ENCODE data around the gene LIME1. TPM values are rescaled to one million over a fixed set of nuclear protein-coding genes. Genes with fewer than 3 reads are reported as not detected.

The LIME1 gene, protein sequence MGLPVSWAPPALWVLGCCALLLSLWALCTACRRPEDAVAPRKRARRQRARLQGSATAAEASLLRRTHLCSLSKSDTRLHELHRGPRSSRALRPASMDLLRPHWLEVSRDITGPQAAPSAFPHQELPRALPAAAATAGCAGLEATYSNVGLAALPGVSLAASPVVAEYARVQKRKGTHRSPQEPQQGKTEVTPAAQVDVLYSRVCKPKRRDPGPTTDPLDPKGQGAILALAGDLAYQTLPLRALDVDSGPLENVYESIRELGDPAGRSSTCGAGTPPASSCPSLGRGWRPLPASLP
- 1.3 and 1.6 TPM in 2 replicates for total RNA-seq

DNA sequence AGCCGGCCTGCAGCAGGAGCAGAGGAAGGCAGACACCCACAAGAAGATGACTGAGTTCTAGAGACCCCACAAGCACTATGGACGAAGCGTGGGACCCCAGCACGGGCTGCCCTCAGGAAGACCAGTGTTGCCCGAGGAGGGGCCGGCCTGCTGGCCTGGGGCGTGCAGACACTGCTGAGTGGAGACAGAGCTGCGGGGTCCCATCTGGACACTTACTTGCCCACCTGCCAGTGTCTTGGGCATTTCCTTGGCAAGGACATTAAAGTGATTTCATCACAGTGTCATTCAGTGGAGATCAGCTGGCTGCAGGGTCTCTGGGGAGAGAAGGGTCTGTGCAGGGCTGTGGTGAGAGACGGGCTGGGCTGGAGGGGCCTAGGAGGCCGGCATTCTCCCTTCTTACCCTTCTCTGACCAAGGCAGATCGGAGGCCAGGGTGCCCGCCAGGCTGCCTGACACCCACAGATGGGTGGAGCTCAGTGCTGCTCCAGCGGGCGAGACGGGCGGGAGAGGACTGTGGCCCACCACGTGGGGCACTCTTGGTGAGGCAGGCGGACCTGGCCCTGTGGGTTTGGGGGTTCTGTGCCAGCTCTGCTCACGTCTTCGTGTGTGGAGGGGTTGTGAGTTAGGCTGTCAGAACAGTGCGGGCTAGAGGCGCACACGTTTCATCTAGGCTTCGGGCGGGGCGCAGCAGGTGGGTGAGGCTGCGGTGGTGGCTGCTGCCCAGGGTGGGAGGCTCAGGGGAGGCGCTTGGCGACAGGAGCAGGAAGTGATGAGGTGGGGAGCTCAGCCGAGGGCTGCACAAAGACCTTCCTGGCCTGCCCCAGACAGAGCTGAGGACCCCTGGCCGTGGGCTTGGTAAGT, at the start of gene LIME1:
Gene LIME1 (plus strand): TSS at position 806 of the 860 bp plus-strand sequence. CDS start 886 bp downstream, outside the sequence.

DNA sequence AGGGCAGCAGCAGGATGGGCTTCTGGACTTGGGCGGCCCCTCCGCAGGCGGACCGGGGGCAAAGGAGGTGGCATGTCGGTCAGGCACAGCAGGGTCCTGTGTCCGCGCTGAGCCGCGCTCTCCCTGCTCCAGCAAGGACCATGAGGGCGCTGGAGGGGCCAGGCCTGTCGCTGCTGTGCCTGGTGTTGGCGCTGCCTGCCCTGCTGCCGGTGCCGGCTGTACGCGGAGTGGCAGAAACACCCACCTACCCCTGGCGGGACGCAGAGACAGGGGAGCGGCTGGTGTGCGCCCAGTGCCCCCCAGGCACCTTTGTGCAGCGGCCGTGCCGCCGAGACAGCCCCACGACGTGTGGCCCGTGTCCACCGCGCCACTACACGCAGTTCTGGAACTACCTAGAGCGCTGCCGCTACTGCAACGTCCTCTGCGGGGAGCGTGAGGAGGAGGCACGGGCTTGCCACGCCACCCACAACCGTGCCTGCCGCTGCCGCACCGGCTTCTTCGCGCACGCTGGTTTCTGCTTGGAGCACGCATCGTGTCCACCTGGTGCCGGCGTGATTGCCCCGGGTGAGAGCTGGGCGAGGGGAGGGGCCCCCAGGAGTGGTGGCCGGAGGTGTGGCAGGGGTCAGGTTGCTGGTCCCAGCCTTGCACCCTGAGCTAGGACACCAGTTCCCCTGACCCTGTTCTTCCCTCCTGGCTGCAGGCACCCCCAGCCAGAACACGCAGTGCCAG, 39.7 kb upstream of the LIME1 start, which contains the start of gene TNFRSF6B:
Gene TNFRSF6B (plus strand): TSS at position 25 of the 729 bp plus-strand sequence. CDS start 116 bp downstream, at position 141.

DNA sequence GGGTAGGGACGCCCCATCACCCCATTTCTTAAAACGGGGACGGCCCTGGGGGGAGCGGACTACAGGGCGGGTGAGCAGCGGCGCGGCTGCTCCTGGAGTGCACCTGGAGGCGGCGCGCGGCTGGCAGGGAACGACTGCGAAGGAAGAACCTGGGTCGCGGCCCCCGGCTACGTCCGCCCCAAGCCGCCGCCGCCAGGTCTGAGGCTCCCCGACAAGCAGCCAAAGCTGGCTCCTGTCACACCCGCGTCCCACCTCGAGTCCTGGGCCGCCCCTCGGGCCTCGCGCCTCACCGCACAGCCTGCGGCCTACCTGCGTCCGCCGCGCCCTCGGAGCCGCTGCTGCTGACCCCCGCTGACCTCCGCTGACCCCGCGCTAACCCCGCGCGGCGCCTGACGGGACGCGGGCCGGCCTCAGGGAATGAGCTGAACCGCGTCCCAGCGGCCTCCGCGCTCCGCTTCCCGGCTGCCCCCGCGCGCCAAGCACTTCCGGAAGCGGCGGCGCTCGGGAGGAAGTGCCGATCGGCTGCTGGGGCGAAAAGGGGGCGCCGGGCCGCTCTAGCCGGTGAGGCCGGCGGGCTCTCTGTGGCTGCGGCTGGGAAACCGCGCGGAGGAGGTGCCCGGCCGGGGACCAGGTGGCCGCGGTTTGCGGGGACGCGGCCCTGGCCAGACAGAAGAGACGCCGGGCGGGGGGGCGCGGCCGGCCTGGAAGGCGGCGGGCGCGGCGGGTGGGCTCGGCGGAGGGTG, 28.7 kb upstream of the LIME1 start, which contains the start of the genes ARFRP1 and ZGPAT:
Gene ARFRP1 (minus strand): TSS at position 419 of the 743 bp plus-strand sequence. CDS start 885 bp downstream, outside the sequence.
Gene ZGPAT (plus strand): TSS at position 482 of the 743 bp plus-strand sequence. CDS start 542 bp downstream, outside the sequence.

DNA sequence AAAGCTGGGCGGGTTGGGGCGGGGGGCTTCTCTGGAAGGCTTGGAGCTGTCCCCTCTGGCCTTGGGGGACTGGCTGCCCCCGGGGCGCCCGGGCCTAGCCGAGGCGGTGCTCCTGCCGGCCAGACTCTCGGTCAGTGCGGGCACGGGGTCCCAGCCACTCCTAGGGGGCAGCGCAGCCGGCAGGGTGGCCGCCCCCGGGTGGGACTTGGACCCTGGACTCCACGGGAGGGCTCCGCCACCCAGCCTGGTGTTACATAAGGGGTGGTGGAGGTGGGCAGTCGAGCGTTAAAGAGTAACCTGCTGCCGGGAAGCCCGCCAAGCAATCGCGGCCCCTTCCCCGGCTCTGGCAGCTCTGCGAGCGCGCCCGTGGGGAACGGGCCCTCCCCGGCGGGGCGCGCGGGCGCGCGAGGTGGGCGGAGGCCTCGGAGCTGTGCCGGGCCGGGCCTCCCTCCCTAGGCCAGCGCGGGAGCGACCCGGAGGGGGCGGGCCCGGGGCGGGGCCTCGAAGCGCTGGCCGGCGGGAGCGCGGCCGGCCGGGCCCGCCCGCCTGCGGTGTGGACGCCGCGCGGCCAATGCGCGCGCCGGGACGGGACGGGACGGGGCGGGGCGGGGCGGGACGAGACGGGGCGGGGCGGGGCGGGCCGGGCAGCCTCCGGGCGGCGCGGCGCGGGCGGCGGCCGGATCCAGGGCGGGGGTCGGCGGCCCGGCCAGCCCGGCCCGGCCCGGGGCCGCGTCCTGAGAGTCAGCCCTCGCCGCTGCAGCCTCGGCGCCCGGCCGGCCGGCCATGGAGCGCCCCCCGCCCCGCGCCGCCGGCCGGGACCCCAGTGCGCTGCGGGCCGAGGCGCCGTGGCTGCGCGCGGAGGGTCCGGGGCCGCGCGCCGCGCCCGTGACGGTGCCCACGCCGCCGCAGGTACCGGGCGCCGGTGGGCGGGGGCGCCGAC, 2.9 kb downstream of the LIME1 start, which contains the start of gene SLC2A4RG:
Gene SLC2A4RG (plus strand): TSS at position 647 of the 940 bp plus-strand sequence. CDS start 137 bp downstream, at position 784.

Small RNA genes within 50 kb of the gene (small RNA-seq; reads per million reads assigned to genes)
- gene LIME1 (not detected), gene TNFRSF6B (not detected)

Other genes starting within 250 kb of the LIME1 start
- 0.13 TPM in 1 of 2 replicates, not detected in the other for gene EEF1A2, start 237.6 kb upstream of the LIME1 start, total RNA-seq
- gene PPDPF, start 215.9 kb upstream of the LIME1 start, total RNA-seq, result 114 and 116 TPM in 2 replicates
- 0.11 and 0.13 TPM in 2 replicates for gene PTK6, start 199.3 kb upstream of the LIME1 start, total RNA-seq
- gene SRMS, start 188.9 kb upstream of the LIME1 start, total RNA-seq, result not detected in 2 replicates
- gene FNDC11, start 182.5 kb upstream of the LIME1 start, total RNA-seq, result 0.22 and 0.26 TPM in 2 replicates
- gene HELZ2, start 162.4 kb upstream of the LIME1 start, total RNA-seq, result 23.5 and 30.4 TPM in 2 replicates
- gene GMEB2, start 109.6 kb upstream of the LIME1 start, total RNA-seq, result 8.6 and 9.0 TPM in 2 replicates
- 9.8 and 11.6 TPM in 2 replicates for gene STMN3, start 83.2 kb upstream of the LIME1 start, total RNA-seq
- gene RTEL1, start 78.4 kb upstream of the LIME1 start, total RNA-seq, result 11.0 and 12.2 TPM in 2 replicates
- gene TNFRSF6B, start 40.0 kb upstream of the LIME1 start, total RNA-seq, result 2.9 and 5.4 TPM in 2 replicates
- gene ARFRP1, start 28.7 kb upstream of the LIME1 start, total RNA-seq, result 23.0 and 23.5 TPM in 2 replicates
- 14.5 and 15.0 TPM in 2 replicates for gene ZGPAT, start 28.6 kb upstream of the LIME1 start, total RNA-seq
- gene SLC2A4RG, start 3.1 kb downstream of the LIME1 start, total RNA-seq, result 33.6 and 34.5 TPM in 2 replicates
- 3.5 and 4.4 TPM in 2 replicates for gene ZBTB46, start 94.6 kb downstream of the LIME1 start, total RNA-seq
- gene ABHD16B, start 124.8 kb downstream of the LIME1 start, total RNA-seq, result not detected in 2 replicates
- 154 and 159 TPM in 2 replicates for gene TPD52L2, start 128.6 kb downstream of the LIME1 start, total RNA-seq
- gene DNAJC5, start 158.5 kb downstream of the LIME1 start, total RNA-seq, result 41.2 and 41.3 TPM in 2 replicates
- gene UCKL1, start 219.8 kb downstream of the LIME1 start, total RNA-seq, result 9.2 and 11.8 TPM in 2 replicates
- 9.2 and 10.2 TPM in 2 replicates for gene ZNF512B, start 233.3 kb downstream of the LIME1 start, total RNA-seq
- gene SAMD10, start 243.0 kb downstream of the LIME1 start, total RNA-seq, result 0.43 and 0.65 TPM in 2 replicates
- 56.5 and 57.6 TPM in 2 replicates for gene PRPF6, start 244.5 kb downstream of the LIME1 start, total RNA-seq